ENCODE results near the gene ABHD10. TPM values are rescaled to one million over a fixed set of nuclear protein-coding genes. Genes with fewer than 3 reads are reported as not detected.

ABHD10 gene
- total RNA-seq, 1 experiment from 2014 or later: 21.8 TPM

DNA sequence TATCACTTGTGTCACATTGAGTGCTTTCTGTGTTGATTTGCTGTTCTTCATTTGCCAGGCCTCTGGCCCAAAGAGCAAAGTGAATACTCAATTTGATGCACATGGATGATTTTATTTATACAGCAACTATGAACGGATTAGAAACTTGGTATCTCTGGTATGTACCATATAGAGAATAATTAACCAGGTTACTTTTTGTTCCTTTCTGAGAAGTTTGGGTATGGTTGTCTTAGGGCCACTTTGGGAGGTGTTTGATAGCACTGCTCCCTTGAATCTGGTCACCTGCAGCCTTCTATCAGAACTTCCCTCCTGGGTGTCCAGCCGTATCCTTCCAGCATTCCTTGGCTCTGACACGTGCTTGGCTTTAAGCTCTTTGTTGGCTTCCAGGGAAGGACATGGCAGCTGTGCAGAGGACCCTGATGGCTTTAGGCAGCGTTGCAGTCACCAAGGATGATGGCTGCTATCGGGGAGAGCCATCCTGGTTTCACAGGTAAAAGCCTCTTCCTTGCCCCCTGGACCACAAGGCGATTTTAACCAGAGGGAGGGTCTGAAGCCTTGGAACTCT is 32.6 kb downstream of the ABHD10 start:
- no peak overlapping the region for H2BK15ac ChIP-seq (ENCODE audit: low read depth, low read length)
- no peaks in the 10 kb centered on the region for H3K4me1 Mint-ChIP-seq

More for the DNA sequence above, 32.6 kb downstream of the ABHD10 start:
- Histone ChIP-seq H2BK20ac (ENCODE audit: low read depth, low read length, poor library complexity, severe bottlenecking) (no peak overlapping the region), H3K4me1 (ENCODE audit: insufficient read depth, low read length) (no peaks in the 10 kb centered on the region), H3K27me3 (ENCODE audit: insufficient read depth, low read length) (no peaks in the 10 kb centered on the region), H3K18ac (ENCODE audit: insufficient read length, low read depth, low read length) (no peak overlapping the region), H3K79me2 (ENCODE audit: insufficient read depth, low read length) (no peaks in the 10 kb centered on the region), H2BK120ac (ENCODE audit: low read depth, low read length, poor library complexity, severe bottlenecking) (no peak overlapping the region), H3K27ac (ENCODE audit: insufficient read length, low read depth, low read length) (no peak overlapping the region), H4K5ac (ENCODE audit: insufficient read length, low read depth, low read length) (no peak overlapping the region), H3K14ac (ENCODE audit: insufficient read depth, low read length) (no peak overlapping the region), H3K23me2 (ENCODE audit: insufficient read length, low read depth, low read length, poor library complexity, severe bottlenecking) (no peaks in the 10 kb centered on the region), H4K20me1 (ENCODE audit: control insufficient read depth, insufficient read depth, insufficient read length) (no peaks in the 10 kb centered on the region), H2AK5ac (ENCODE audit: insufficient read length, low read length) (no peak overlapping the region), H2BK12ac (ENCODE audit: insufficient read length, low read depth, low read length) (no peak overlapping the region), H3K56ac (ENCODE audit: insufficient read length, low read depth, low read length) (no peak overlapping the region), H4K91ac (ENCODE audit: insufficient read length, low read depth, low read length) (no peak overlapping the region), H4K8ac (replicated peaks; ENCODE audit: insufficient read length, low read depth, low read length) (no peak overlapping the region), H3K4ac (ENCODE audit: low read depth, low read length) (no peak overlapping the region), H2AFZ (ENCODE audit: low read length) (no peak overlapping the region), H3K23ac (ENCODE audit: insufficient read length, low read depth, low read length) (no peak overlapping the region), H3K9me3 (ENCODE audit: control insufficient read depth, low read depth, low read length) (no peaks in the 10 kb centered on the region), H3K4me2 (ENCODE audit: insufficient read depth, insufficient read length, low read length) (no peak overlapping the region), H2BK5ac (ENCODE audit: insufficient read length, low read length) (no peak overlapping the region), H3T11ph (ENCODE audit: low read length) (no peak overlapping the region), H3K79me1 (ENCODE audit: insufficient read depth, low read depth, low read length, poor library complexity, severe bottlenecking) (no peaks in the 10 kb centered on the region), H3K9ac (ENCODE audit: extremely low read depth, insufficient read length, low read length) (no peak overlapping the region)
- no peak overlapping the region for H3K4me3 Mint-ChIP-seq
- no peak for DNase-seq
- TF ChIP-seq, protein P1, sequence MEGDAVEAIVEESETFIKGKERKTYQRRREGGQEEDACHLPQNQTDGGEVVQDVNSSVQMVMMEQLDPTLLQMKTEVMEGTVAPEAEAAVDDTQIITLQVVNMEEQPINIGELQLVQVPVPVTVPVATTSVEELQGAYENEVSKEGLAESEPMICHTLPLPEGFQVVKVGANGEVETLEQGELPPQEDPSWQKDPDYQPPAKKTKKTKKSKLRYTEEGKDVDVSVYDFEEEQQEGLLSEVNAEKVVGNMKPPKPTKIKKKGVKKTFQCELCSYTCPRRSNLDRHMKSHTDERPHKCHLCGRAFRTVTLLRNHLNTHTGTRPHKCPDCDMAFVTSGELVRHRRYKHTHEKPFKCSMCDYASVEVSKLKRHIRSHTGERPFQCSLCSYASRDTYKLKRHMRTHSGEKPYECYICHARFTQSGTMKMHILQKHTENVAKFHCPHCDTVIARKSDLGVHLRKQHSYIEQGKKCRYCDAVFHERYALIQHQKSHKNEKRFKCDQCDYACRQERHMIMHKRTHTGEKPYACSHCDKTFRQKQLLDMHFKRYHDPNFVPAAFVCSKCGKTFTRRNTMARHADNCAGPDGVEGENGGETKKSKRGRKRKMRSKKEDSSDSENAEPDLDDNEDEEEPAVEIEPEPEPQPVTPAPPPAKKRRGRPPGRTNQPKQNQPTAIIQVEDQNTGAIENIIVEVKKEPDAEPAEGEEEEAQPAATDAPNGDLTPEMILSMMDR (conservative IDR thresholded peaks at IDR 0.05): no peak
- H3K36me3 Mint-ChIP-seq (ENCODE audit: insufficient read depth in 1 of 3, low read depth in 3 of 3): peaks cover 0 to 3% (median 0%) of the 10 kb centered on the region in 3 experiments; a peak in 3 of 7 replicates
- no peaks in the 10 kb centered on the region for H3K9me3 Mint-ChIP-seq
- H3K27me3 Mint-ChIP-seq (ENCODE audit: low read depth): no peaks in the 10 kb centered on the region
- peak overlapping the region in 1 of 3 experiments; percentile 36; a peak in 1 of 7 replicates for H3K27ac Mint-ChIP-seq
- no CpG with 5 or more reads among the region's 6 CpGs for WGBS (ENCODE audit: extremely low coverage, insufficient read length, low lambda C conversion rate)
